Activated T-cell treated with anti-CD3 and anti-CD28 coated beads, Interleukin-2, amount 50 U/mL, for 24 hours (primary cell): ENCODE data around the gene TBC1D22A.

Experiments used
- DNase-seq: peaks from one replicate; pipeline ENCODE4 v3.0.0-alpha.2; 2020
- H3K27ac Mint-ChIP-seq: 2 replicates; pipeline ENCODE4 v1.8.0; 2020; ENCODE audit warnings: mild to moderate bottlenecking, mixed read lengths
- H3K27me3 Mint-ChIP-seq: 2 replicates; pipeline ENCODE4 v1.8.0; 2020; ENCODE audit warnings: mixed read lengths
- H3K36me3 Mint-ChIP-seq: 2 replicates; pipeline ENCODE4 v1.8.0; 2020; ENCODE audit warnings: low read depth, mixed read lengths
- H3K4me1 Mint-ChIP-seq: 2 replicates; pipeline ENCODE4 v1.8.0; 2020; ENCODE audit warnings: low read depth, mixed read lengths
- H3K4me3 Mint-ChIP-seq: 2 replicates; pipeline ENCODE4 v1.8.0; 2020; ENCODE audit warnings: mild to moderate bottlenecking, moderate library complexity, mixed read lengths
- H3K9me3 Mint-ChIP-seq: 2 replicates; pipeline ENCODE4 v1.8.0; 2020; ENCODE audit warnings: mixed read lengths

Gene TBC1D22A

DNA sequence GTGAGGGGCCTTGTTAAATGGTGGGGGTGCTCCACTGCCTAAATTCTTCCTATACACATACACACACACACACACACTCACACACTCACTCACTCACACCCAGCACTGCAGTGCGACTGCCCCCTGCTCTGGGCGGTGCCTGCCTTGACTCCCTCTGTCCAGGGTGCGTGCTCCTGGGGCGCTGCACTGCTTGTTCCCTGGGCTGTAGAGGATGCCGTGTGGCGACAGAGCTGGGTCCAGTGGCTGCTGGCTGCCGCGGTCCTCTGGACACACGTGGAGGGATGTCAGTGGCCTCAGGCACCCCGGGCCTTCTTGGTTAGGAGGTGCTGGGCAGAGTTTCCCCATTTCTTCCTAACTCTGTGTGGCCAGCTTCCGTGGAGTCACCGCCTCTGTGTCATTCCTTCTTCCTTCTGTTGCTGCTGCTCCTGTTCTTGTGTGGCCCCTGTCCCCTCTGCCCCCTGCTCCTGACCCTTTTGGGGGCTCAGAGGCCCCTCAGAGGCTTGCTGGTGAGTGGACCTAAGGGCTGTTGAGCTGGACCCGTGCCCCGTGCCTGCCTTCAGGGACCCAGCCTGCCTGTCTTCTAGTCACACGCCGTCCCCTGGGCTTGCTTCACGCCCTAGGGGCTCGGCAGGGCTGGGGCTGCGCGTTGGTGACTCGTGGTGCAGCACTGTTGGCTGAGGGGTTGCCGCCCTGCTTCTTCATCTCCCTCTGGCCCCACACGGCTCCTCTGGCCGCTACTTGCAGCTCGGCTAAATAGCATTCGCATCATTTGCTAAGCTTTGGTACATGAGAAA, 147.0 kb downstream of the TBC1D22A start:
- Mint-ChIP-seq H3K27ac (no peak overlapping the region), H3K4me1 (peaks cover 5% of the 10 kb centered on the region), H3K4me3 (no peak overlapping the region)

DNA sequence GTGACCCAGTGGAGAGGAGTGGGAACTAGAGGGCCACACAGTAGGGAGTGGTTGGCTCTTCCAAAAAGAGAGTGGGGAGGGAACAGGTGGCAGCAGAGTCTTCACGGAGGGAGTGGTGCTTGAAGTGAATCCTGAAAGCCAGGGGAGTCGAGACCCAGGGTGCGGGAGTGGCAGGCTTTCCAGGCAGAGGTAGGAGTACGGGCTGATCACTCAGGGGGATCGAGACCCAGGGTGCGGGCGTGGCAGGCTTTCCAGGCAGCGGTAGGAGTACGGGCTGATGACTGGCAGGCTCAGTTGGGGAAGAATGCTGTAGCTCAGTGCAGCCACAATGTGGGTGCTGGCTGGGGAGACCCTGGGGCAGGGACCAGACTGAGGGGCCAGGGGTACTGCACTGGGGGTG, 148.2 kb downstream of the TBC1D22A start:
- no peak overlapping the region for H3K4me3 Mint-ChIP-seq
- no peak for DNase-seq
- no peaks in the 10 kb centered on the region for H3K9me3 Mint-ChIP-seq
- H3K4me1 Mint-ChIP-seq = peaks cover 5% of the 10 kb centered on the region
- H3K36me3 Mint-ChIP-seq = peaks cover 66% of the 10 kb centered on the region
- no peaks in the 10 kb centered on the region for H3K27me3 Mint-ChIP-seq
- H3K27ac Mint-ChIP-seq = peak overlapping the region; percentile 78

More for the DNA sequence above, 147.0 kb downstream of the TBC1D22A start:
- Mint-ChIP-seq H3K9me3 (no peaks in the 10 kb centered on the region), H3K27me3 (no peaks in the 10 kb centered on the region), H3K36me3 (peaks cover 58% of the 10 kb centered on the region)
- no peak for DNase-seq

DNA sequence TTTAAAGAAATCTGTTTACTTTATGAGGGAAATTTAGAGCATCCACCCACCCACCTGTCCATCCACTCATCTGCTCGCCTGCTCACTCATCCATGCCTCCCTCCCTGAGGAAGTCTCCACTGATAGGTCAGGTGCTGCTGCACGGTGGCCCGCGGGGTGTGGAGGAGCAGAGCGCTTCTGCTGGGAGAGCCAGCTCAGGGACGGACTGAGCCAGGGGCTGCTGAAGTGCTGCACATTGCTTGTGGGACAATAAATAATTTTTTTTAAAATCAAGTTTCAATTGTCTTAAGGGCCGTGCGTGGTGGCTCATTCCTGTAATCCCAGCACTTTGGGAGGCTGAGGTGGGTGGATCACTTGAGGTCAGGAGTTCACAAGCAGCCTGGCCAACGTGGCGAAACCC, 148.9 kb downstream of the TBC1D22A start:
- Mint-ChIP-seq H3K36me3 (peaks cover 73% of the 10 kb centered on the region), H3K4me1 (peaks cover 8% of the 10 kb centered on the region), H3K27me3 (no peaks in the 10 kb centered on the region), H3K9me3 (no peaks in the 10 kb centered on the region), H3K4me3 (no peak overlapping the region), H3K27ac (peak overlapping the region; percentile 9)
- no peak for DNase-seq

DNA sequence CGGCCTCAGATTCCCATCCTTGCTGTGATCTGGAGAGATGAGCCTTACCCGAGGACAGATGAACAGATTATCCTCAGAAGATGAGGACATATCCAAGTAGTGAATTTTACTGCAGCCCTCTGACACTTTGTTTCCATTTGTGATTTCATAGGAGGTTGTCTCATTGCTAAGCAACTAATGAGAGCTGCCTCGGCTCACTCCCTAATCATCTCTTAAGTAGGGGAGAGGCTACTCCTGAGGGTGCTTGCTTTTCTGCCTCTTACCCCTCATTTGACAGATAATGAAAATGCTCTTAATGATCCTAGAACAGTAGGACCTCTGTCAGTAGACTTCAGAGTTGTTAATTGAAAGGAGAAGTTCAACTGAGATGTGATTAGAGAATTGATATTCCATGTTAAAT, 150.9 kb downstream of the TBC1D22A start:
- H3K27ac Mint-ChIP-seq = peak overlapping the region; percentile 44
- no peaks in the 10 kb centered on the region for H3K9me3 Mint-ChIP-seq
- no peak for DNase-seq
- no peaks in the 10 kb centered on the region for H3K27me3 Mint-ChIP-seq
- peaks cover 79% of the 10 kb centered on the region for H3K36me3 Mint-ChIP-seq
- H3K4me3 Mint-ChIP-seq = no peak overlapping the region
- H3K4me1 Mint-ChIP-seq = peaks cover 7% of the 10 kb centered on the region

DNA sequence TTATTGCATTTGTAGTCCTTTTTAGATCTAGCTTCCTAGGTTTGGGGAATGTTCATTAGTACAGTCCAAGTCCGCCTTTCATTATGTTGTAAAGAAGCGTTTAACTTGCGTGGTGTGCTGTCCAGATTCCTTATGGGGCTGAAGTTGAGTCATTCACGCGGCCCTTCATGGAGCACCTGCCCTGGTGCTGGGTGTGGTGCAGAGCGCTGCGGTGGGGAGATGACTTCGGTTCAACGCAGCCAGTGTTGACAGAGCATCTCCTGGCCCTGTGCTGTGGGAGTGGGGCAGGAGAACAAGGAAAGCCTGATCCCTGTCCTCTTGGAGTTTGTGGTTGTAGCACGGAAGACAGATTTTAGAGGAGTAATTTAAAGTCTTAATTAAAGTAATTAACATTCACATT, 152.0 kb downstream of the TBC1D22A start:
- Mint-ChIP-seq H3K4me1 (peaks cover 7% of the 10 kb centered on the region), H3K27ac (no peak overlapping the region), H3K27me3 (no peaks in the 10 kb centered on the region), H3K4me3 (no peak overlapping the region), H3K36me3 (peaks cover 84% of the 10 kb centered on the region), H3K9me3 (no peaks in the 10 kb centered on the region)
- DNase-seq = no peak

DNA sequence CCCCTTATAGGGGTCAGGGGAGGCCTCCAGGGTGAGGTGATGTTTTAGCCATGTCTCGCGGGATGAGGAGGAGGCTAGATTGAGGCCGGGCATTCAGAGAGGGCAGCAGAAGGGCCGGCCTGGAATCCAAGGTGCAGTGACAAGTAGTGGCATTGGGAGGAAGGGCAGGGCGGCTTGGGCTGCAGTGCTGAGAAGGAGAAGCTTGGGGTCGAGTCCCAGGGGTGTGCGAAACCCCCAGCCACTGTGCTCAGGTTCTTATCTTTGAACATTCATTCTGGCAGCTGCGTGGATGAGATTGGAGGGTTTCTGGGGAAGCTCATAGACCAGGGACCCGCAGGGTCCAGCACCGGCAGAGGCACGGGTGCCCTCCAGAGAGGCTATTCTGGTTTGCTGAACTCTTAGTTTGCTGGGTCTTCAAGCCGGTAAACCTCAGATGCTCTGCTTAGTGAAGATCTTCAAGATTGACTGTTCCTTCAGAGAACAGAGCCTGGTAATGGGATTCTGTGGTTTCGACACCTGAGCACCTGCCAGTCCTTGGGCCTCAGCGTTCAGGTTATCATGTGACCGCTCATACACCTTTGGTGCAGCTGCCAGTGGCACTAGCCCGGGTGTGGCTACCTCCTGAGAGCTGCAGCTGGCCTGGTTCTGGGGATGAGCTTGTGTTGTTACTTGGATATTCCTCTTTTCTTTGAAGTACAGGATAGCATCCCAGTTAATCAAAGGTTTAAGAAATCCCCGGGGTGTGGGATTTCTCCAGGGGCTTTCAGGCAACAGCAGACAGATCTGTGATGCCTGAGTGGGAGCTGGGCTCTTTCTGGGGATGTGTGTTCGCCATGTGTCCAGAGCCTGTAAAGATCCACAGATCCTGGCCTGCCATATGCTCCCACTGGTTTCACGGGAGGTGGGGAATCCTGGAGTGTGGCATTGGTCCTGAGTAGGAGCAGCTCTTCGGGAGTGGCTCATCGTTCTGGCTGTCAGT, 152.8 kb downstream of the TBC1D22A start:
- Mint-ChIP-seq H3K4me1 (peaks cover 7% of the 10 kb centered on the region), H3K27ac (peak overlapping the region; percentile 8), H3K36me3 (peaks cover 87% of the 10 kb centered on the region)

DNA sequence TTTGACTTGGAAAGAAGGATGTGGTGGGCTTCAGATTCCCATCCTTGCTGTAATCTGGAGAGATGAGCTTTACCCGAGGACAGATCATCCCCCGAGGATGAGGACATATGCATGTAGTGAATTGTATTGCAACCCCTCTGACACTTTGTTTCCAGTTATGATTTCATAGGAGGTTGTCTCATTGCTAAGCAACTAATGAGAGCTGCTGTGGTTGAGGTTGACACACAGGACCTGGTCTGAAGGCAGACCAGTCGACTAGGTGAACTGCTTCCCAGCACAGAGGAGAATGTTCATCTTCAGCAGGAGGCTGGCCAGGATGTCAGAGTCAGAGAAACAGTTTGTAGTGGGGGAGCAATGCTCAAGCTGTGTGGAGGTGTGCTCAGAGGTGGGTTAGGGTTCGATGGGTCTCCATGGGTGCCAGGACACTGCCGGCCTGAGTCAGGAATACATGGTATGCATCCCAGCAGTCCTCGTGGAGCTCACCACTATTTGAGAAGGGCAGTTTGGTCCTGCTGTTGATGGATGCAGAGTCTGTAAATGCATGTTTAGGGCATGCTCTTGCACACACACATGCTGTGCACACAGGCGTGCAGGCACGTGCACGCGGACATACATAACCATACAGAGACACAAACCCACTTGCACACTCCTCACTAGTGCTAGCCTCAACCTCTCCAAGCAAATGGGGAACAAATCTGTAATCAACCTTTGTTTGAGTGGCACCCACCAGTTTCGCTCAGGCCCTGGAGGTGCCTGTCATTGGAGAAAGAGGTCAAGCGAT, 153.7 kb downstream of the TBC1D22A start:
- H3K4me3 Mint-ChIP-seq = no peak overlapping the region
- peak overlapping the region; percentile 8 for H3K27ac Mint-ChIP-seq
- peaks cover 5% of the 10 kb centered on the region for H3K4me1 Mint-ChIP-seq
- no peak for DNase-seq
- H3K36me3 Mint-ChIP-seq = peaks cover 82% of the 10 kb centered on the region
- peaks cover under 1% of the 10 kb centered on the region for H3K9me3 Mint-ChIP-seq
- H3K27me3 Mint-ChIP-seq = no peaks in the 10 kb centered on the region

More for the DNA sequence above, 152.8 kb downstream of the TBC1D22A start:
- Mint-ChIP-seq H3K27me3 (no peaks in the 10 kb centered on the region), H3K9me3 (no peaks in the 10 kb centered on the region), H3K4me3 (no peak overlapping the region)
- DNase-seq = no peak

DNA sequence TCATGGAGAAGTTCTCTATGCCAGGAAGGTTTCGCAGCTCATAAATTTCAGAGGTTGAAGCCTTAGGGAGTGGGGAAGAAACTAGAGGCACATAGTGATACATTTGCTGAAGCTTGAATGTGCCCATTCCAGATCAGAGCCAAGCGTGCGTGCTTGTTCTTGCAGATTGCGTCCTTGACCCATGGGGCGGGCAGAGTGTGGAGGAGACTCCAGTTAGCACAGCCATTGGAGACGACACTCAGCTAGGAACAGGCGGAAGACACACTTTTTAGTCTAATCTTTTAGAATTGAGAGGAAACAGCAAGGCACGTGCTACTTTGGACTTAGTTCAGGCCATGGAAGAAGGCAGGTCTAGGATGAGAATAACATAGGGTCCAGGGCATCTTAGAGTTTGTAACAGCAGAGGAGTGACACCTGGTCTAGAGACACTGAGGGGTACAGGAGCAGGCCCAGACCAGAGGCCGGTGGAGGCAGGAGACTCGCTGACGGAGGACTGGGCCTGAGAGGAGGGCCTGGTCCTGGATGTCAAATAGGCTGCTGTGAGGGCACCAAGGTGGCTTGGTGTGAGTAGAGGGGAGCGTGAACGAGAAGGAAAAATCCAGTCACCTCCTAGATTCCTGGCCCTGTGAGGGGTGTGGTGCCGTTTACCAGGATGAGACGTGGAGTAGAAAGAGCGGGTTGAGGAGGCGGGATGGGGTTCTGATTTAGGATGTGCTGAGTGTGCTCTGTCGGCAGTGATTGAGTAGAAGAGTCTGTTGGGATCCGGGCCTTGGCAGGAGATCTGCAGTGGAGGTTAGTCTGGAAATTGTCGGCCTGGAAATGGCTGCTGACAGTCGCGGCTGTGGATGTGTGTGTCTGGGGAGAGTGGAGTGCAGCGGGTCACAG, 154.7 kb downstream of the TBC1D22A start:
- Mint-ChIP-seq H3K27ac (peak overlapping the region; percentile 53), H3K27me3 (no peaks in the 10 kb centered on the region), H3K4me1 (peaks cover 10% of the 10 kb centered on the region), H3K4me3 (no peak overlapping the region), H3K36me3 (peaks cover 86% of the 10 kb centered on the region), H3K9me3 (peaks cover 9% of the 10 kb centered on the region)
- DNase-seq = no peak

DNA sequence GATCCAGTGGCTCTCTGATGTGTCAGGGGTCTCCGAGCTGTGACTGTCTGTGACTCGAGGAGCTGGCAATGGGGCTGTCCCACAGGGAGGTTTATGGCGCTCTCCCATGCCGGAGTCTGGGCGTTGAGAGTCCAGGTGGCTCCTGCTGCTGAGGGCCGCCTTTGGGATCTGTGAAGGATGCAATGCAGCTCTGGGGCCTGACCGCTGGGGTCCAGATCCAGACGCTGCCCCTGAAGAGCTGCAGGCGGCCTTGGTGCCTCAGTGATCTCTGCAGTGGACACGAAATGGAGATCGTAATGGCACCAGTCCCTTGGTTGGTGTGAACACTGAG, 155.3 kb downstream of the TBC1D22A start:
- peaks cover 88% of the 10 kb centered on the region for H3K36me3 Mint-ChIP-seq
- H3K4me3 Mint-ChIP-seq = no peak overlapping the region
- H3K9me3 Mint-ChIP-seq = peaks cover 9% of the 10 kb centered on the region
- DNase-seq = no peak
- H3K4me1 Mint-ChIP-seq = peaks cover 12% of the 10 kb centered on the region
- H3K27me3 Mint-ChIP-seq = no peaks in the 10 kb centered on the region
- H3K27ac Mint-ChIP-seq = no peak overlapping the region

DNA sequence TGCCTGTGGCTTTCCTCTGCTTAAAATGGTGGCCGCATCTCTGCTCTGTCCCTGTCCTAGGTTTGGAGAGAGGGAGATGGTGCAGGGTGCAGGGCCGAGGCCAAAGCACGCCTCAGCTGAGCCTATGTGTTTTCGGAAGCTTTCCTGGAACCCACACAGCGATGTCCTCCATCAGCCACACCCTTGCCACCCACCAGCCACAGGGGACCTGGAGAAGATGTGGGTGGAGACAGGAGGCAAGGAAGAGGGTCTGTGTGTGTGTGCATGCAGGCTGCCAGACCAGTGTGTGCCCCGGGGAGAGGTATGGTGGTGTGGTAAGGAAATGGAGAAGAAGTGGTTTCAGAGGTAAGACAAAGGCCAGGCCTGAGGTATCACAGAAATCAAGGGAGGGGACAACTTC, 155.7 kb downstream of the TBC1D22A start:
- no peak for DNase-seq
- Mint-ChIP-seq H3K4me1 (peaks cover 12% of the 10 kb centered on the region), H3K9me3 (peaks cover 9% of the 10 kb centered on the region), H3K27ac (no peak overlapping the region), H3K27me3 (no peaks in the 10 kb centered on the region), H3K36me3 (peaks cover 84% of the 10 kb centered on the region), H3K4me3 (no peak overlapping the region)

DNA sequence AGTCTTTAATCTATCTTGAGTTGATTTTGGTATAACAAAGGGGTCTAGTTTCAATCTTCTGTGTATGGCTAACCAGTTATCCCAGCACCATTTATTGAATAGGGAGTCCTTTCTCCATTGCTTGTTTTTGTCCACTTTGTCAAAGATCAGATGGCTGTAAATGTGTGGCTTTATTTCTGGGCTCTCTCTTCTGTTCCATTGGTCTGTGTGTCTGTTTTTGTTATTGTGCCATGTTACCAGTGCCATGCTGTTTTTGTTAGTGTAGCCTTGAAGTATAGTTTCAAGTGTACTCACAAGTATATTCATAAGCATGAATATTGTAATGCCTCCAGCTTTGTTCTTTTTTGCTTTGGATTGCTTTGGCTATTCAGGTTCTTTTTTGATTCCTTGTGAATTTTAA, 159.6 kb downstream of the TBC1D22A start:
- Mint-ChIP-seq H3K27me3 (no peaks in the 10 kb centered on the region), H3K4me1 (peaks cover 10% of the 10 kb centered on the region), H3K9me3 (peaks cover 9% of the 10 kb centered on the region), H3K27ac (no peak overlapping the region), H3K36me3 (peaks cover 64% of the 10 kb centered on the region), H3K4me3 (no peak overlapping the region)
- no peak for DNase-seq

DNA sequence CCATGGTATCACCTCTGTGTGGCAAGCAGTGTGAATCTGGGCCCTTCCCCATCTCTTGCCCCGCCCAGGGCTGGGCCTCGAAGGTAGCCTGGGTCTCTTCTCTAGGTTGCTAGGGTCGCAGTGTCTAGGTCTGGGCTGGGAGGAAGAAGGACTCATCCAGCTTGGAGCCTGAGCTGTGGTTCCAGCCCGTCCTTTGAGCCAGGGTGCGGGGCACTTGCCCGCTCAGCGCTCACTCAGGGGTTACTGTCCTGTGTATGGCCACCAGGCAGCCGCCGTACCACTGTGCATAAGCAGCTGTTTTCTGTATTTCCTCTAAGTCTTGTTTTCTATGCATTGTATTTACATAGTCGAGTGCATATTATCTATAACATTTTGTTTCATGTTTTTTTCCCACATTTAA, 160.9 kb downstream of the TBC1D22A start:
- peaks cover 59% of the 10 kb centered on the region for H3K36me3 Mint-ChIP-seq
- no peak for DNase-seq
- peaks cover 9% of the 10 kb centered on the region for H3K4me1 Mint-ChIP-seq
- H3K27me3 Mint-ChIP-seq = no peaks in the 10 kb centered on the region
- peaks cover 9% of the 10 kb centered on the region for H3K9me3 Mint-ChIP-seq
- H3K4me3 Mint-ChIP-seq = no peak overlapping the region
- H3K27ac Mint-ChIP-seq = no peak overlapping the region

DNA sequence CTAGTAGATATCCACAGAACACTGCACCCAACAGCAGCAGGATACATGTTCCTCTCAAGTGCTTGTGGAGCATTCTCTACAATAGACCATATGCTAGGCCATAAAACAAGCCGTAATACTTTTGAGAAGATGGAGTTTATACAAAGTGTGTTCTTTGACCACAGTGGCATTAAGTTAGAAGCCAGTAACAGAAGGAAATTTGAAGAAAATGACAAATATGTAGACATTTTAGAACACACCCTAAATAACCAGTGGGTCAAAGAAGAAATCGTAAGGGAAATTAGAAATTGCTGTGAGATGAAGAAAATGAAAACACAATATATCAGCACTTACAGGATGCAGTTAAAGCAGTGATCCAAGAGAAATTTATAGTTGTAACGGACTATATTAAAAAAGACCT, 163.4 kb downstream of the TBC1D22A start:
- Mint-ChIP-seq H3K27me3 (no peaks in the 10 kb centered on the region), H3K4me3 (no peak overlapping the region), H3K27ac (no peak overlapping the region), H3K36me3 (peaks cover 54% of the 10 kb centered on the region), H3K9me3 (peaks cover 9% of the 10 kb centered on the region), H3K4me1 (peaks cover 9% of the 10 kb centered on the region)
- no peak for DNase-seq
